K562 (cell line): ENCODE results near the gene PSMD8. TPM values are rescaled to one million over a fixed set of nuclear protein-coding genes. Genes with fewer than 3 reads are reported as not detected.
A peak's percentile ranks its signal among the peaks of the same experiment; 100 is the strongest.

ENCODE experiments used
- ARID4B ChIP-seq: sonication (generic); formaldehyde crosslinking; IDR thresholded peaks from 2 replicates; pipeline ENCODE4 v1.8.0; 2022; ENCODE audit warnings: mild to moderate bottlenecking, missing genetic modification reagents
- CBFB ChIP-seq: sonication (generic); formaldehyde crosslinking; IDR thresholded peaks from 2 replicates; pipeline ENCODE4 v1.4.0; 2020; ENCODE audit warnings: mild to moderate bottlenecking, missing genetic modification reagents
- ETV1 ChIP-seq: fragments of 450-650 bp; conservative IDR thresholded peaks from 2 replicates; pipeline ENCODE4 v1.6.1; 2016; ENCODE audit warnings: missing genetic modification characterization, control low read depth, low read depth, missing compliant biosample characterization
- MLLT1 ChIP-seq, 2 experiments: fragments of 450-650 bp; IDR thresholded peaks; 2 replicates each; pipeline ENCODE4 v1.6.1; 2016
- NFE2 ChIP-seq: IDR thresholded peaks from 2 replicates; pipeline ENCODE4 v1.6.1; 2014; ENCODE audit warnings: antibody characterized with exemption, low read depth
- NONO ChIP-seq, 2 experiments: fragments of 200-400 bp in 1 of 2; fragments of 450-650 bp in 1 of 2; formaldehyde crosslinking in 1 of 2; IDR thresholded peaks; 2 replicates each; pipeline ENCODE4 v1.6.1; 2017; ENCODE audit warnings: low read depth in 2 of 2, mild to moderate bottlenecking in 2 of 2, moderate library complexity in 2 of 2, low read length in 1 of 2
- POLR2AphosphoS5 ChIP-seq: IDR thresholded peaks from 2 replicates; pipeline ENCODE4 v1.6.1; 2011; ENCODE audit warnings: mild to moderate bottlenecking, low read depth, low read length, moderate library complexity; ENCODE audit not compliant: control insufficient read depth, insufficient read depth
- TFAP4 ChIP-seq: sonication (generic); formaldehyde crosslinking; IDR thresholded peaks from 2 replicates; pipeline ENCODE4 v1.8.0; 2022; ENCODE audit warnings: missing genetic modification reagents, mild to moderate bottlenecking, moderate library complexity, borderline replicate concordance
- ZBTB17 ChIP-seq: fragments of 450-650 bp; formaldehyde crosslinking; IDR thresholded peaks from 2 replicates; pipeline ENCODE4 v1.4.0; 2020; ENCODE audit warnings: mild to moderate bottlenecking
- ZNF511 ChIP-seq: sonication (generic); formaldehyde crosslinking; IDR thresholded peaks from 2 replicates; pipeline ENCODE4 v1.8.0; 2022; ENCODE audit warnings: mild to moderate bottlenecking, missing genetic modification reagents
- polyA plus RNA-seq, 8 experiments: library from polyadenylated mRNA; depleted of rRNA in 4 of 8; stranded (reverse) in 5 of 8; unstranded in 3 of 8; fragments of >200 nt; fragmentation: Nextera tagmentation in 2 of 8; fragmentation: Illumina TruSeq in 1 of 8; extraction: Ambion mirVana in 2 of 8; extraction: Trizol in 1 of 8; gene quantifications; 2 replicates each; pipeline versions ENCODE4 v1.2.1 to v1.2.3, GENCODE V29; 2011 to 2014; ENCODE audit warnings: inconsistent platforms in 1 of 8, missing spikeins in 1 of 8
- total RNA-seq, 7 experiments: library from RNA; depleted of rRNA in 6 of 7; stranded (reverse); fragments of >200 nt in 6 of 7; fragmentation: Illumina TruSeq in 2 of 7; extraction: Trizol in 2 of 7; gene quantifications; 2 replicates each; pipeline versions ENCODE4 v1.2.1 to v1.2.3, GENCODE V29; 2011 to 2021; ENCODE audit warnings: low replicate concordance in 1 of 7

Gene PSMD8
- total and polyA plus RNA-seq, 9 of the 15 experiments (the other 6 are each of a cell fraction or from before 2014, with no cell fraction given): 130 to 583 (median 315) TPM

- peak; percentile 88 for TF ChIP-seq ARID4B (CRISPR knock-in tag)
- TF ChIP-seq POLR2AphosphoS5: peak; percentile 75
- TF ChIP-seq ETV1 (tag): peak; percentile 92
- TF ChIP-seq NFE2: peak; percentile 54
- peak; percentile 76 to 77; a peak in 3 of 4 replicates for TF ChIP-seq NONO (IDR thresholded peaks at IDR 0.05; ENCODE audit: low read depth in 2 of 2, low read length in 1 of 2)
- no peak for TF ChIP-seq ZBTB17
- peak; percentile 84; the same call in 1 of the 2 replicates for TF ChIP-seq ZNF511 (CRISPR knock-in tag)
- TF ChIP-seq TFAP4 (CRISPR knock-in tag): peak; percentile 99
- TF ChIP-seq MLLT1 (IDR thresholded peaks at IDR 0.05): peak in 1 of 2 experiments; percentile 73; a peak in 2 of 4 replicates
- TF ChIP-seq CBFB: peak; percentile 50; the same call in 1 of the 2 replicates
These were observed at the start of gene PSMD8 (continued) for GRCh38 chr19:38374332-38375097.
